ENCODE results near the gene LIMA1. TPM values are rescaled to one million over a fixed set of nuclear protein-coding genes. Genes with fewer than 3 reads are reported as not detected.
"Not testable (repeated sequence)": the region's sequence is repeated elsewhere in the genome, so short reads cannot be mapped to it uniquely, and the experiment has no call there.

Gene LIMA1
- total RNA-seq, 1 donor from 2014 or later, result 85.7 TPM

- intact Hi-C loops (cut with micrococcal nuclease), result loop anchor here (5.0 kb wide), 1 partner anchor 33 kb away; no protein-coding TSS in a partner anchor
Measured at GRCh38 chr12:50220363-50220995, 62.8 kb downstream of the LIMA1 start.

- intact Hi-C loops (cut with micrococcal nuclease), result no loop called here
Measured at GRCh38 chr12:50219544-50219943, 63.8 kb downstream of the LIMA1 start.

- intact Hi-C loops (cut with micrococcal nuclease), result not testable (repeated sequence)
Measured at GRCh38 chr12:50219001-50219400, 64.3 kb downstream of the LIMA1 start.

- intact Hi-C loops (cut with micrococcal nuclease), result no loop called here
Measured at GRCh38 chr12:50218386-50218785, 64.9 kb downstream of the LIMA1 start.

GRCh38 chr12:50217202-50217601 lies 66.1 kb downstream of the LIMA1 start:
- intact Hi-C loops (cut with micrococcal nuclease), result no loop called here

GRCh38 chr12:50215033-50215432 lies 68.3 kb downstream of the LIMA1 start:
- intact Hi-C loops (cut with micrococcal nuclease), result no loop called here

- intact Hi-C loops (cut with micrococcal nuclease), result loop anchor here (5.0 kb wide), 1 partner anchor 33 kb away; no protein-coding TSS in a partner anchor
Measured at GRCh38 chr12:50214018-50214417, 69.3 kb downstream of the LIMA1 start.

GRCh38 chr12:50213439-50213838 lies 69.9 kb downstream of the LIMA1 start:
- intact Hi-C loops (cut with micrococcal nuclease), result loop anchor here (5.0 kb wide), 1 partner anchor 34 kb away; no protein-coding TSS in a partner anchor

- intact Hi-C loops (cut with micrococcal nuclease), result loop anchor here (5.0 kb wide), 1 partner anchor 35 kb away; no protein-coding TSS in a partner anchor
Measured at GRCh38 chr12:50212071-50212467, 71.3 kb downstream of the LIMA1 start.

GRCh38 chr12:50211392-50212070 lies 71.8 kb downstream of the LIMA1 start:
- intact Hi-C loops (cut with micrococcal nuclease), result loop anchor here (5.0 kb wide), 1 partner anchor 36 kb away; no protein-coding TSS in a partner anchor

- intact Hi-C loops (cut with micrococcal nuclease), result no loop called here
Measured at GRCh38 chr12:50207424-50207823, 75.9 kb downstream of the LIMA1 start.

GRCh38 chr12:50205648-50206047 lies 77.7 kb downstream of the LIMA1 start:
- intact Hi-C loops (cut with micrococcal nuclease), result no loop called here

- intact Hi-C loops (cut with micrococcal nuclease), result no loop called here
Measured at GRCh38 chr12:50203691-50204090, 79.6 kb downstream of the LIMA1 start.

- intact Hi-C loops (cut with micrococcal nuclease), result no loop called here
Measured at GRCh38 chr12:50201987-50202521, 81.3 kb downstream of the LIMA1 start.

GRCh38 chr12:50200552-50201273 lies 82.6 kb downstream of the LIMA1 start:
- intact Hi-C loops (cut with micrococcal nuclease), result no loop called here

GRCh38 chr12:50198829-50199228 lies 84.5 kb downstream of the LIMA1 start:
- intact Hi-C loops (cut with micrococcal nuclease), result no loop called here

- intact Hi-C loops (cut with micrococcal nuclease), result no loop called here
Measured at GRCh38 chr12:50197297-50197727, 86.0 kb downstream of the LIMA1 start.

GRCh38 chr12:50196537-50196936 lies 86.8 kb downstream of the LIMA1 start:
- intact Hi-C loops (cut with micrococcal nuclease), result no loop called here

- intact Hi-C loops (cut with micrococcal nuclease), result no loop called here
Measured at GRCh38 chr12:50195832-50196231, 87.5 kb downstream of the LIMA1 start.

GRCh38 chr12:50192908-50193307 lies 90.4 kb downstream of the LIMA1 start:
- intact Hi-C loops (cut with micrococcal nuclease), result no loop called here

- intact Hi-C loops (cut with micrococcal nuclease), result no loop called here
Measured at GRCh38 chr12:50192236-50192635, 91.1 kb downstream of the LIMA1 start.

- intact Hi-C loops (cut with micrococcal nuclease), result no loop called here
Measured at GRCh38 chr12:50190859-50191258, 92.5 kb downstream of the LIMA1 start.
